Measurements from ENCODE around the gene KIF22. TPM values are rescaled to one million over a fixed set of nuclear protein-coding genes. Genes with fewer than 3 reads are reported as not detected.
"Not testable (repeated sequence)": the region's sequence is repeated elsewhere in the genome, so short reads cannot be mapped to it uniquely, and the experiment has no call there.

The KIF22 gene
- total RNA-seq, 1 experiment from 2014 or later = 87.6 TPM

DNA sequence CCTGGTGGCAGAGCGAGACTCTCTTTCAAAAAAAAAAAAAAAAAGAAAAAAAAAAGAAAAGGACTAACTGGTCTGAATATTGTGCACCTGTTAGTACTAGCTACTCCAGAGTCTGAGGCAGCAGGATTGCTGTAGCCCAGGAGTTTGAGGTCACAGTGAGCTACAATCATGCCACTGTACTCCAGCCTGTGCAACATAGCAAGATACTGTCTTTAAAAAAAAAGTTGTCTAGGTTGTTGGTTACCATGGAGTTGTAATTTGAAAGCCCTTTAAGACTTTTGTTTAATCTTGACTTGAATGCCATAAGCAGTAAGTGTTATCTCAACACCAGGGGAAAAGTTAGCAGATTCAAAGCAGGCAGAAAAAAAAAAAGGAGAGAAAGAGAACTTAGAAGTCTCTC, 33.9 kb upstream of the KIF22 start:
- H3K4me2 ChIP-seq (ENCODE audit: low read length) = no peak overlapping the region
- ATAC-seq (no peak), DNase-seq (no peak)
- H3K9me3 ChIP-seq (ENCODE audit: low read length) = no peaks in the 10 kb centered on the region
- no peaks in the 10 kb centered on the region for H3K36me3 ChIP-seq (ENCODE audit: low read depth, low read length)
- no peaks in the 10 kb centered on the region for H4K20me1 ChIP-seq (ENCODE audit: low read length)
- no peaks in the 10 kb centered on the region for H3K79me2 ChIP-seq (ENCODE audit: low read length)
- BruUV-seq (replicated peaks) = no TSS peak
- intact Hi-C loops (cut with micrococcal nuclease) = no loop called here
- H3K27ac ChIP-seq (ENCODE audit: low read length) = no peak overlapping the region
- H3K9me2 ChIP-seq (replicated peaks; ENCODE audit: low read length) = no peaks in the 10 kb centered on the region
- TF ChIP-seq, protein P1, sequence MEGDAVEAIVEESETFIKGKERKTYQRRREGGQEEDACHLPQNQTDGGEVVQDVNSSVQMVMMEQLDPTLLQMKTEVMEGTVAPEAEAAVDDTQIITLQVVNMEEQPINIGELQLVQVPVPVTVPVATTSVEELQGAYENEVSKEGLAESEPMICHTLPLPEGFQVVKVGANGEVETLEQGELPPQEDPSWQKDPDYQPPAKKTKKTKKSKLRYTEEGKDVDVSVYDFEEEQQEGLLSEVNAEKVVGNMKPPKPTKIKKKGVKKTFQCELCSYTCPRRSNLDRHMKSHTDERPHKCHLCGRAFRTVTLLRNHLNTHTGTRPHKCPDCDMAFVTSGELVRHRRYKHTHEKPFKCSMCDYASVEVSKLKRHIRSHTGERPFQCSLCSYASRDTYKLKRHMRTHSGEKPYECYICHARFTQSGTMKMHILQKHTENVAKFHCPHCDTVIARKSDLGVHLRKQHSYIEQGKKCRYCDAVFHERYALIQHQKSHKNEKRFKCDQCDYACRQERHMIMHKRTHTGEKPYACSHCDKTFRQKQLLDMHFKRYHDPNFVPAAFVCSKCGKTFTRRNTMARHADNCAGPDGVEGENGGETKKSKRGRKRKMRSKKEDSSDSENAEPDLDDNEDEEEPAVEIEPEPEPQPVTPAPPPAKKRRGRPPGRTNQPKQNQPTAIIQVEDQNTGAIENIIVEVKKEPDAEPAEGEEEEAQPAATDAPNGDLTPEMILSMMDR (conservative IDR thresholded peaks at IDR 0.05; ENCODE audit: low read depth, low read length) = no peak
- TF ChIP-seq EZH2phosphoT487 (IDR thresholded peaks at IDR 0.05; ENCODE audit: borderline replicate concordance, low read length) (no peak), EZH2 (IDR thresholded peaks at IDR 0.05; ENCODE audit: low read length, unreplicated experiment) (no peak)
- H3F3A ChIP-seq (ENCODE audit: low read length, unreplicated experiment) = no peaks in the 10 kb centered on the region
- H3K4me3 ChIP-seq (ENCODE audit: low read length) = no peak overlapping the region
- CTCF ChIA-PET = no interaction called here
- H2AFZ ChIP-seq (ENCODE audit: low read length) = no peak overlapping the region
- no peak overlapping the region for H3K9ac ChIP-seq (ENCODE audit: low read length)
- POLR2A ChIA-PET (ENCODE audit: unreplicated experiment) = no interaction called here
- H3K4me1 ChIP-seq (ENCODE audit: insufficient read depth, low read length) = no peaks in the 10 kb centered on the region
- no peaks in the 10 kb centered on the region for H3K27me3 ChIP-seq (ENCODE audit: low read length)

DNA sequence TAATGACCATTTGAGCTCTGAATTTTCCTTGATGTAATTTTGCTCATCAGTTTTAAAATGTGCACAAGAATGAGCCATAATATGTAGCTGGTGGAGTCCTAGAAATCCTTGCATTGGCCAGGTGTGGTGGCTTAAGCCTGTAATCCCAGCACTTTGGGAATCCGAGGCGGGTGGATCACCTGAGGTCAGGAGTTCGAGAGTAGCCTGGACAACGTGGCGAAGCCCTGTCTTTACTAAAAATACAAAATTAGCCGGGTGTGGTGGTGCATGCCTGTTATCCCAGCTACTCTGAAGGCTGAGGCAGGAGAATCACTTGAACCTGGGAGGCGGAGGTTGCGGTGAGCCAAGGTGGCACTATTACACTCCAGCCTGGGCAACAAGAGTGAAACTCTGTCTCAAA, 33.5 kb upstream of the KIF22 start:
- H3K9ac ChIP-seq (ENCODE audit: low read length); H3K27me3 ChIP-seq (ENCODE audit: low read length); H3K79me2 ChIP-seq (ENCODE audit: low read length); CTCF ChIA-PET; intact Hi-C loops (cut with micrococcal nuclease); H3K9me2 ChIP-seq (replicated peaks; ENCODE audit: low read length); H3K4me2 ChIP-seq (ENCODE audit: low read length); H3K27ac ChIP-seq (ENCODE audit: low read length); POLR2A ChIA-PET (ENCODE audit: unreplicated experiment); H3F3A ChIP-seq (ENCODE audit: low read length, unreplicated experiment); ATAC-seq; H3K9me3 ChIP-seq (ENCODE audit: low read length); BruUV-seq (replicated peaks); H2AFZ ChIP-seq (ENCODE audit: low read length); H3K4me1 ChIP-seq (ENCODE audit: insufficient read depth, low read length); H3K36me3 ChIP-seq (ENCODE audit: low read depth, low read length); DNase-seq; H3K4me3 ChIP-seq (ENCODE audit: low read length); H4K20me1 ChIP-seq (ENCODE audit: low read length): not testable (repeated sequence)

DNA sequence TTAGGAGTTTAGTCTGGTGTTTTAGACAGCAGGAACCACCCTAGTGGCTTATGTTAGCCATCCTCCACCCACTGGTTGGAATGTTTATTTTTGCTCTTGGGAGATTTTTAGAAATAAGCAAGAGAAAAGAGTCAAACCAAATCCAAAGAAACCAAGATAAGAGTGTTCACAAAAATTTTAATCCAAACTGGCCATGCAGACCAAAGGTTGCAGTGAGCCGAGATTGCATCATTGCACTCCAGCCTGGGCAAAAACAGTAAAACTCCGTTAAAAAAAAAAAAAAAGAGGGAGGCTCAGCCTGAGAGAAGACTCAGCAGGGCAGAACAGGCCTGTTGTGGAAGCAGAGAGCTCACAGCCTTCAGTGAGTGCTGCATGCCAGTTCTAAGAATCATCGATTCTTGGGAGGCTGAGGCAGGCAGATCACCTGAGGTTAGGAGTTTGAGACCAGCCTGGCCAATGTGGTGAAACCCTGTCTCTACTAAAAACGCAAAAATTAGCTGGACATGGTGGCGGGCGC, 32.5 kb upstream of the KIF22 start:
- POLR2A ChIA-PET (ENCODE audit: unreplicated experiment) = no interaction called here
- DNase-seq = no peak

More for the DNA sequence above, 32.5 kb upstream of the KIF22 start:
- H2AFZ ChIP-seq (ENCODE audit: low read length) = no peak overlapping the region
- no peak overlapping the region for H3K9ac ChIP-seq (ENCODE audit: low read length)
- no peak for ATAC-seq
- H3K4me3 ChIP-seq (ENCODE audit: low read length) = no peak overlapping the region
- no TSS peak for BruUV-seq (replicated peaks)
- H3F3A ChIP-seq (ENCODE audit: low read length, unreplicated experiment) = no peaks in the 10 kb centered on the region
- H3K27me3 ChIP-seq (ENCODE audit: low read length) = no peaks in the 10 kb centered on the region
- CTCF ChIA-PET = no interaction called here
- H3K79me2 ChIP-seq (ENCODE audit: low read length) = no peaks in the 10 kb centered on the region
- TF ChIP-seq, protein P1 (conservative IDR thresholded peaks at IDR 0.05; ENCODE audit: low read depth, low read length) = no peak
- TF ChIP-seq EZH2 (IDR thresholded peaks at IDR 0.05; ENCODE audit: low read length, unreplicated experiment) (no peak), EZH2phosphoT487 (IDR thresholded peaks at IDR 0.05; ENCODE audit: borderline replicate concordance, low read length) (no peak)
- intact Hi-C loops (cut with micrococcal nuclease) = no loop called here
- no peak overlapping the region for H3K4me2 ChIP-seq (ENCODE audit: low read length)
- H3K36me3 ChIP-seq (ENCODE audit: low read depth, low read length) = no peaks in the 10 kb centered on the region
- H3K4me1 ChIP-seq (ENCODE audit: insufficient read depth, low read length) = no peaks in the 10 kb centered on the region
- no peaks in the 10 kb centered on the region for H4K20me1 ChIP-seq (ENCODE audit: low read length)
- no peaks in the 10 kb centered on the region for H3K9me3 ChIP-seq (ENCODE audit: low read length)
- H3K27ac ChIP-seq (ENCODE audit: low read length) = no peak overlapping the region
- H3K9me2 ChIP-seq (replicated peaks; ENCODE audit: low read length) = no peaks in the 10 kb centered on the region

Data from PC-3 (cell line).